HS-27A (cell line): ENCODE data around the gene QSOX1.
"Not testable (repeated sequence)": the region's sequence is repeated elsewhere in the genome, so short reads cannot be mapped to it uniquely, and the experiment has no call there.

Experiments
- DNase-seq: peaks from one replicate; pipeline ENCODE4 v3.0.0-alpha.2; 2012; ENCODE audit warnings: low read depth, missing footprints

Gene QSOX1

DNA sequence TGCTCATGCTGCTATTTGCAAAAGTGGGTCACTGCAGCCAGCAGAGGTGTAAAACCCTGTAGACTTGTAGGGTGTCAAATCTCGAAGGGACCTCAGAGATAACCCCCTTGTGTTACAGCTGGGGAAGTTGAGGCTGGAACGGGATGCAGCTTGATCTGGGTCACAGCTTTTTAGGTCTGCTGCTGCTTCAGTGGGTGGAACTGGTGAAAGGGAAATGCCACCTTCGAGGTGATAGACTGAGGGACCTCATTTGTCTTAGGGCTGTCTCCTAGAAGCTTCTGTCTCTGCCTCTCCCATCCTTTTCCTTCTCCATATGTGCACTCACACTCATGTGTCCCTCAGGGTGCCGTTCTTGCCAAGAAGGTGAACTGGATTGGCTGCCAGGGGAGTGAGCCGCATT is 35.4 kb downstream of the QSOX1 start:
- DNase-seq, result no peak

DNA sequence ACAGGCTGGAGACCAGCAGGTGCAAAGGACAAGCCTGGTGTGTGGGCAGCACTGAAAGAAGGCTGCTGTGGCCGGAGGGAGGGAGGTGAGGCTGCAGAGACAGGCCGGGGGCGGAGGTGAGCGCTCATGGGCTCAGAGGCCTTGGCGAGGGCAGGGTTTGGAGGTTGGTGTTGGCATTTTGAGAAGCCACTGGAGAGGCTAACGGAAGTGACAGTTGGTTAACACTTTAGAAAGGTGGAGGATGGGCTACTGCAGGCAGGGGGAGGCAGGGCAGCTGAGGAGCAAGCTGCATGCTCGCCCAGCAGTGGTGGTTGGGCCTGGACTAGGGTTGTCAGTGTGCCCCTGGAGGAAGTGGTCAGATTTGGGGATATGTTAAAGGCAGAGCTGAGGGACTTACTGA is 37.5 kb downstream of the QSOX1 start:
- no peak for DNase-seq

- DNase-seq, result no peak
Observed at GRCh38 chr1:180193141-180194047, 38.7 kb downstream of the QSOX1 start.

GRCh38 chr1:180194048-180194425 is 39.4 kb downstream of the QSOX1 start:
- no peak for DNase-seq

- no peak for DNase-seq
Observed at GRCh38 chr1:180194546-180195207, 40.0 kb downstream of the QSOX1 start.

GRCh38 chr1:180195401-180195800 is 40.7 kb downstream of the QSOX1 start:
- no peak for DNase-seq

GRCh38 chr1:180195916-180196315 is 41.2 kb downstream of the QSOX1 start:
- DNase-seq, result no peak

DNA sequence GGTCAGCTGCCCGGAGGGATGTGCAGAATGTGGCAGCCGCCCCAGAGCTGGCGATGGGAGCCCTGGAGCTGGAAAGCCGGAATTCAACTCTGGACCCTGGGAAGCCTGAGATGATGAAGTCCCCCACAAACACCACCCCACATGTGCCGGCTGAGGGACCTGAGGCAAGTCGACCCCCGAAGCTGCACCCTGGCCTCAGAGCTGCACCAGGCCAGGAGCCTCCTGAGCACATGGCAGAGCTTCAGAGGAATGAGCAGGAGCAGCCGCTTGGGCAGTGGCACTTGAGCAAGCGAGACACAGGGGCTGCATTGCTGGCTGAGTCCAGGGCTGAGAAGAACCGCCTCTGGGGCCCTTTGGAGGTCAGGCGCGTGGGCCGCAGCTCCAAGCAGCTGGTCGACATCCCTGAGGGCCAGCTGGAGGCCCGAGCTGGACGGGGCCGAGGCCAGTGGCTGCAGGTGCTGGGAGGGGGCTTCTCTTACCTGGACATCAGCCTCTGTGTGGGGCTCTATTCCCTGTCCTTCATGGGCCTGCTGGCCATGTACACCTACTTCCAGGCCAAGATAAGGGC is 41.9 kb downstream of the QSOX1 start:
- DNase-seq, result no peak

DNA sequence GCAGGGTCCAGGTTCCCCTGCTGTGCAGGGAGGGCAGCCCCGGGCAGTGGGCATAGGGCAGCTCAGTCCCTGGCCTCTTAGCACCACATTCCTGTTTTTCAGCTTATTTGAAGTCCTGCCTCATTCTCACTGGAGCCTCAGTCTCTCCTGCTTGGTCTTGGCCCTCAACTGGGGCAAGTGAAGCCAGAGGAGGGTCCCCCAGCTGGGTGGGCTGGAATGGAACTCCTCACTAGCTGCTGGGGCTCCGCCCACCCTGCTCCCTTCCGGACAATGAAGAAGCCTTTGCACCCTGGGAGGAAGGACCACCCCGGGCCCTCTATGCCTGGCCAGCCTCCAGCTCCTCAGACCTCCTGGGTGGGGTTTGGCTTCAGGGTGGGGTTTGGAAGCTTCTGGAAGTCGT is 42.6 kb downstream of the QSOX1 start:
- no peak for DNase-seq

DNA sequence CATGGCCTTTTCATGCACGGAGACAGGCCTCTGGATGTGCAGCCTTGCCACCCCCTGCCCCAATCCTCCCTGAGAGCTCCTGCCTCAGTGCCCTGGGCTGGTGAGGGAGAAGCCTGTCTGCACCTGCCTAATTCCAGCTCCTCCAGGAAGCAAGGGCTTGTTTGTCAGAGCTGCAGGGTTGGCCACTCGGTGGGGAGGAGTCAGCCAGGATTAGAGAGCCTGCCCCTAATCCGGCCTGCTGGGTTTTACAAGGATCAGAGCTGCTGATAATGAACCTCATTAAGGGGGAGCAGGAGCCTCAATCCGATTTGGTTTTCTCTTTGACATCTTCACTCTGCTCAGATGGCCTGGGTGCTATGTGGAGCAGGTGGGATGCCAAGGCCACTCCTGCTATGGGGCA is 43.5 kb downstream of the QSOX1 start:
- no peak for DNase-seq

DNA sequence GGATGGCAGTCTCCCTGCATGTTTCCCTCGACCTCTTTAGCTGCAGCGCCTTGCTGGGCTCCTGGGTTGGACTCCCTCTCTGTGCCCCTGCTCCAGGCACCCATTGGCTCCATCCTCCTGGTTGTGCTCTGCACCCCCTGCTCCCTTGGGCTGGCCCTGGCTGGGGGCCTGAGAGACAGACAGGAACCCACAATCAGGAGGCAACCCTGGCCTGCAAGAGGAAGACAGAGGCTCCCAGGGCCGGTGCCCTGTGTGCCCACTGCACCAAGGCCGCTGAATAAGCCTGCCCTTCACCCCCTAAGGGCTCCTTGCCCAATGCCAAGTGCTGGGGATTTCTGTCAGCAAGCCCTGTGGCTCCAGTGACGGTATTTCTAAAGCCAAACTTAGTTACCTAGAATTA is 43.9 kb downstream of the QSOX1 start:
- DNase-seq, result no peak

DNA sequence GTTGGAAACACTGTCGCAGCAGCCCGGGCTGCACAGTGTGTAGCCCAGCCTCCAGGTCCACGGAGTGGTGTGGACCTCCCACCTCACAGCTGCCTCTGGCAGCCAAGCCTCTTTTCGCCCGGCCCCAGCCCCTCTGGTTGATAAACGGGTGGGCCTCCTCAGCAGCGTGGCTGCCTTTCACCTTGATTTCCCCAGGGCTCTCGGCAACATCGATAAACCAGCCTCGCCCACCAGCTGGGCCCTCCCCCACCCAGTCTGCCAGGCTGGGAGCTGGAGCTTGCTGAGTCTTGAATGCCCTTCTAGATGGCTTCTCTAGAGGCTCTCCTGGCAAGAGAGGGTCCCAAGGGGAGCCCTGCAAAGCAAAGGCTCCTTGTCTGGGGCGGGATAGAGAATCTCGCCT is 44.3 kb downstream of the QSOX1 start:
- DNase-seq, result no peak

- DNase-seq, result no peak
Observed at GRCh38 chr1:180201451-180202200, 47.0 kb downstream of the QSOX1 start.

DNA sequence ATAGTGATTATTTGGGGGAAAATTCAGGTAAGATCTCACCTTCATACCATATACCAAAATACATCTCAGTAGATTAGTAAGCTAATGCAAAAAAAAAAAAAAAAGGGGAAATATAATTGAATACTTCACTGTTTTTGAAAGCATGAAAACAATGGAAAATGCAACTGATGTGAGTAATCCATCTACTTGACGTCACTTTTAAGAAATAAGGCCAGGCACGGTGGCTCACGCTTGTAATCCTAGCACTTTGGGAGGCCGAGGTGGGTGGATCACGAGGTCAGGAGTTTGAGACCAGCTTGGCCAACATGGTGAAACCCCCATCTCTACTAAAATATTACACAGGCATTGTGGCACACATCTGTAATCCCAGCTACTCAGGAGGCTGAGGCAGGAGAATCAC is 47.9 kb downstream of the QSOX1 start:
- not testable (repeated sequence) for DNase-seq

GRCh38 chr1:180204231-180204630 is 49.6 kb downstream of the QSOX1 start:
- no peak for DNase-seq

- no peak for DNase-seq
Observed at GRCh38 chr1:180206581-180206980, 51.9 kb downstream of the QSOX1 start.

- no peak for DNase-seq
Observed at GRCh38 chr1:180208264-180208663, 53.6 kb downstream of the QSOX1 start.

DNA sequence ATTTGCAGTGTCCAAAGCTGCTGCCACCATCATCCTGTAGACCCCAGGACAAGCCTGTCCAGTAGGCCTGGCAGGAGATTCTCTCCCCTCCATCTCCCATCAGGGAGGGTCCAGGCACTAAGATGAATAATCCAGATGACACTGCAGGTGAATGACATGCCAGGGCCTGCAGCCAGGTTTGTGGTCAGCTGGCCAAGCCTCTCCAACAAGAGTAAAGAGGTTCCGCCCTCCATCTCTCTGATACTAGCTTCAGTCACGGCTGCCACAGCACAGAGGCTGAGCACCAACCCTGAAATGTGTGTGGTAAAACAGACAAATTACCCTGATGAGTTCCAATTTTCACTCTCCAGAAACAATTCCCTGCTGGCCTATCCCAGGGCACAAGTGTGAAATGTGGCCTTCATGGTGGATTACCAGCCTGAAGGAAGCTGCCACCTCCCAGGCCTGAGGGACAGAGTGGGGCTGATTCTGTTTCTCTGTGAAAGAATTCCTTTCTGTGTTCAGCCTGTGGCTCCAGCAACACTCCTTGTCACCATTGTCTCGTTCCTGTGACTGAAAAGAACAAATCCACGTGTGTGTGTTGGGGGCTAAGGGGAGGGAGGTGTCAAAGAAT is 55.4 kb downstream of the QSOX1 start:
- no peak for DNase-seq

DNA sequence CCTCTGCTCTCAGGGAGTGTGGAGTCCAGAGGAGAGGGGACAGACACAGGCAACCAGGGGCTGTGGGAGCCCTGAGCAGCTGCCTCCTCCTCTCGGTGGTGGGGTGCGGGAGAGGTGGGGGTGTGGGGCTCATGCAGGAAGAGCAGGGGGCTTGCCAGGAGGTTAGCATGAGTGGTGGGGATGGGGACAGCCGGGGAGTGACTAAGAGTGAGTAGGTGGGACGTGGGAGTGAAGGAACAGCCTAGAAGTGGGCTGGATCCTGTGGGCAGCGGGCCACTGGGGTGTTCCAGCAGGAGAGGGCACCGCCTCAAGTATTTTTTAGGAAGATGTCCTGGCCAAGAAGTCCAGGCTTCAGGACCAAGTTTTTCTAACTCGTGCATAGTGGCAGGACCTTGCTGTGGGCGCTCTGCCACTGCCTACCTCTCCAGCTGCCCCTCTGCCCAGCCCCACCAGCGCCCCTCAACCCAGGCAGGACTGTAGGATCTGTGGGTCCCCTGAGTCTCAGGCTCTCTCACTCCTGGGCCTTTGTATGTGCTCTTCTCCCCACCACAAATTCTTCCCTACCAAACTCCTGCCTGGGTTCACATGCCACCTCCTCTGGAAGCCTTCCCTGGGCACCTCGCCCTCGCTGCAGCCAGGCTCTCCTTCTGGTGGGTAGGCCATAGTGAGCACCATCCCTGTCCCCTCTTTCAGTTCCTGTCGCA is 56.6 kb downstream of the QSOX1 start:
- no peak for DNase-seq

DNA sequence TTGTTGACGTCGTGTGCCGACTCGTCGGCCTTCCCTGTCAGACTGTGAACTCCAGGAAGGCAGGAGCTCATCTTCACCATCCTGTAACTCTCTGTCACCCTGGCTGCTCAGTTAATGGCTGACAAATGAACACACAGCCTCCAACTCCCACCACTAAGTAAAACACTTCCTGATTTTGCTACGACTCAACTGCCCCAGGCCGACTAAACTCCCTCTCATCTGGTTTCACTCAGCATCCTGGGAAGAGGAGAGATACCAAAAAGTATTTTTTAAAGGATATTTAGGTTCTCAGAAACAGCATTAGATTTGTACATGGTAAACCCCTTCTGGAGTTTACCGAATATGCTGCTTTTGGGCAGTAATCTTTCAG is 57.2 kb downstream of the QSOX1 start:
- no peak for DNase-seq

DNA sequence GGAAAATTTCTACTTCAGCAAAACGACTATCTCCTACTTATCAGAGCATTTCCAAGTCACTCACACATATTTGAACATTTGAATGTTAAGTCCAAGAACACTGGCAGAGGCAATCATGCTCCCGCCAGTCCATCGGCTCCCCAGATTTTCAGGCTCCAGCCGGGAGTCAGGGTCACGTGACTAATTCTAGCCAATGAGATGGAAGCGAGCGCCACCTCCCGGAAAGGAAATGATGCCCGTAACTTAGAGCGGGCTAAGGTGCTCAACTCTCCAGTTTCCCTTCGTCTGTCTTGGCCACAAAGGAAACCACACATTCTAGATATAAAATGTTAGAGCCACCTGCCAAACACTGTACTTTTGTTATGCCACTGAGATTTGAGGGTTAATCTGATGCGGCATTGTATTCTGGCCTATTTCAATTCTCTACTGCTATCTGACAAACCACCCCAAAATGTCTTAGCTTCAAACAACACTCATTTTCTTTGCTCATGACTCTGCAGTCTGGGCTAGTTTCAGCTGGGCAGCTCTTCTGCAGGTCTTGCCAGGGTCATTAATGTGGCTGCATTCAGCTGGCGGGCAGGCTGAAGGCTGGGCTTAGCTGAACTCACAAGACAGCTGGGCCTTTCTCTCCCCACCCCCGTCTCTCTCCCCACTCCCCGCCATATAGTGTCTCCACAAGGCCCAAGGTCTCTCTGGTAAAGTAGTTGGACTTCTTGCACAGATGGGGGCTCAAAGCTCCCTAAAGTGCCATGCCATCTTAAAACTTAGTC is 58.9 kb downstream of the QSOX1 start:
- no peak for DNase-seq
